Stimulated activated CD4-positive, alpha-beta T cell treated with anti-CD3 and anti-CD28 coated beads, Interleukin-12 subunit alpha, Interleukin-12 subunit beta, amount 100 ng/mL, for 48 hours (primary cell): ENCODE data around the gene ANAPC7.
A peak's percentile ranks its signal among the peaks of the same experiment; 100 is the strongest.
"Not testable (repeated sequence)": the region's sequence is repeated elsewhere in the genome, so short reads cannot be mapped to it uniquely, and the experiment has no call there.

Source experiments
- DNase-seq, 3 donors: peaks; one replicate each; pipeline ENCODE4 v3.0.0-alpha.2; 2020; ENCODE audit warnings: low read depth in 2 of 3, low spot score in 1 of 3

ANAPC7 gene

DNA sequence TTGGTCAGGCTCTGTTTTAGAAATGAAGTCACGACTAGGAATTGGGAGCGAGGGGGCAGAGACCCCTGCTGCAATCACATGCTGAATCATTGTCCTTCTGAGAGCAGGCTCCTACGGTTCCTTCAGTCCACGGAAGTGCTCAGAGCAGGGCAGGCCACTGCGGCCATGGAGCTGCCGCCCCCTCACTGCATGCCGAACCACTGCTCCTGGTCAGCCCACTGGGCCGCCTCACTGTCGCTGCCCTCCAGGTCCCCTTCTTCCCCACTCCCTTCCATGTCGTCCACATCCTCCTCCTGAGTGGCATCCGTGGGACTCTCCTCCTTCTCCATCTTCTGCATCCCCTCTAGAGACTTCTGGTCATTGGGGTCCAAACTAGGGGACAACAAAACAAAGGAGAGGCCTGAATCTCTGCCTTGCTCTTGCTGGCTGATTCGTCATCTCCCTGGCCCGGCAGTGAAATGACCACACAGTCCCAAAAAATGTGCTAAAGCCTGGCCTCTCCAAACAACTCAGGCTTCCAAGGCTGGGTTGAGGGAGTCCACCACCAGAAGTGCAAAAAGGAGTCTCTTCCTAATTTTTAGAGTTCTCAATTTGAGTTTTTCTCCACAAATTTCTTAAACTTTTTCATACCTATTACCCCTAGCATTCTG is 29.4 kb downstream of the ANAPC7 start:
- DNase-seq: no peak

DNA sequence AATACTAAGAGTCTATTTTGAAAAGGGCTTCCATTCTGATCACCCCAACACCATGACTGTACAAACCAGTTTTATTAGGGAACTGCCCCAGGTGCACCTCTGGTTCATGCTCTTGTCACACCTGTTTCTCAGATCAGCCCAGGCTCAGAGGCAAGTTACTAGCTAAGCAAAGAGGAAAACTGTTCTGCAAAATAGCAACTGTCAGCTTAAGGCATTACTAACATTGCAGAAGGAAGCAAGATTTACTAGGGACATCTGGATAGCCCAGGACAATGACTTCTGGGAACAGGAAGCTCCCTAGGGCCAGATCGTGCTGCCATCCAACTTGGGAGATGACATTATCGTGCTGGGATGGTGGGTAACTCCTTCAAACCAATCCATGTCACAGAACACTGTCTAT is 30.1 kb downstream of the ANAPC7 start:
- no peak for DNase-seq

- no peak for DNase-seq
Observed at GRCh38 chr12:110373025-110373424, 30.5 kb downstream of the ANAPC7 start.

DNA sequence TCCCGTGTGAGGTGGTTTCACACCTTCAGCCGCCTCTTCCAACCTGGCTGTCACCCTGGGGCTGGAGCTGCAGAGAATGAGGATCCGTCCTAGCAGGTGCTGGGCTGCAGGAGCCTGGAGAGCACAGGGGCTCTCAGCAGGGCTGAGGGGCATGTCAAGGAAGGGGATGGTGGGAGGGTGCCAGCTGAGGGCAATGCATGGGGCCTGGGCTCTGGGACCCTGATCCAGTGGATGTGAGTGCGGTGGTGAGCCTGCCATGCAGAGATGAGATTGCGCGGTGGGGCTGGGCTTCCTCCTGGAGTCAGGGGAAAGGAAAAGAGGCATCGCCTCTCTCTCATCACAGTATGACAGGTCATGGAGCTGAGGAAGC is 31.5 kb downstream of the ANAPC7 start:
- no peak for DNase-seq

- no peak for DNase-seq
Observed at GRCh38 chr12:110371408-110372055, 32.0 kb downstream of the ANAPC7 start.

DNA sequence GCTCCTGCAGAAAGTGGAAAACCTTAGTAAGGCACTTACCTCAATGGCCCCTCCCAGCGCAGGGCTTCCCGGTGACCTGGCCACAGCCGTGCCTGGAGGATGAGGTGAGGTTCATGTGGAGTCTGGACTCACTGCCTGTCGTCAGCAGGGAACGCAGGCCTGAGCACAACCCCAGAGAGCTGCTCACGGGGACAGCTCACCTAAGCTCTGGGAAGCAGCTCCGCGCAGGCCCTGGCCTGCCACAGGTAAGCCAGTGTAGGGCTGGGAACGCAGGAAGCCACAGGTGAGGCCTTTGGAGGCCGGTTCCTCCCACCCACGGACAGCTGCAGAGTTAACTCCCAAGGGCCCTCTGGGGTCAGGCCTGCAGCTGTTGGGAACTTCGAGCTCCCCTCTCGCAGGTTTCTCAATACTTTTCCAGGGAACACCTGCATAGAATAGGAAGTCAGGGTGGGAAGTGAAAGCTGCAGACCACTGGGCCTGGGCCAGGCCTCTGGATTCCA is 32.7 kb downstream of the ANAPC7 start:
- DNase-seq: no peak

GRCh38 chr12:110369992-110370391 is 33.5 kb downstream of the ANAPC7 start:
- no peak for DNase-seq

GRCh38 chr12:110367181-110367864 is 36.2 kb downstream of the ANAPC7 start:
- no peak for DNase-seq

DNA sequence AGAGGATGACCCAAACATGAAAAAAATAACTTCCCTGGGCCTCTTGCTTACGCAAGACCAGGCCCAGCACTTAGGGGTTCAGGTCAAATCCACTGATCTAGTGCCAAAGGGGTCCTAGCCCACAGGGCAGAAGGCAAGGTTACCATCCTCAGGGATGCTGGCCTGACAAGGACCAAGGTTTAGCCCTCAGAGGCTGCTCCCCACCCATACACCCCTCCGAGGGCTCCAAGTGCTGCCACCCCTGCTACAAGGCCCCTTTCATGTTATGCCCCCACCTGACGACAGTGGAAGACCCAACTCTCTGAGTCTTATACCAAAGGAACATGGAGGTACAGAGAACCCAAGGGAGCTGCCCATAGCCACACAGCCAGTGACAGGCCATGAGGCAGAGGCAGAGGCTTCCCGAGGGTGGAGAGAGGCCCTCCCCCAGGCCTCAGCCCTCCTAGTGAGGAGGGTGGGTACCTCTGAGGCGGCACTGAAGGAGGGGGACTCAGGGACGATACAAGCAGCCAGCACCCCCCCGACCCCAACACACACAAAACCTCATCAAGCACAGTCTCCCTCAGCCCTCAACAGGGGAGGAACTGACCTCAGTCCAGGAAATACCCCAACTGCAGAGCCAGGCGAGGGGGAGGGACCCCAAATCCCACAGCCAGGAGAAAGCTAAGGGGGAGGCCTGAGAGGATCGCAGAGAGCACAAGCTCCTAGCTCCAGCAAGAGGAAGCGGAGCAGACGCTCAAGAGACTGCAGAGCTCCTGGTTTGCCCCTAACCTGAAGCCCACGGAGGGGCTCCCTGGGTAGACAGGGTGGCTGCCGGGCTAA is 37.0 kb downstream of the ANAPC7 start:
- DNase-seq: no peak

- no peak for DNase-seq
Observed at GRCh38 chr12:110365489-110366320, 37.8 kb downstream of the ANAPC7 start.

GRCh38 chr12:110361216-110361615 is 42.3 kb downstream of the ANAPC7 start:
- no peak for DNase-seq

DNA sequence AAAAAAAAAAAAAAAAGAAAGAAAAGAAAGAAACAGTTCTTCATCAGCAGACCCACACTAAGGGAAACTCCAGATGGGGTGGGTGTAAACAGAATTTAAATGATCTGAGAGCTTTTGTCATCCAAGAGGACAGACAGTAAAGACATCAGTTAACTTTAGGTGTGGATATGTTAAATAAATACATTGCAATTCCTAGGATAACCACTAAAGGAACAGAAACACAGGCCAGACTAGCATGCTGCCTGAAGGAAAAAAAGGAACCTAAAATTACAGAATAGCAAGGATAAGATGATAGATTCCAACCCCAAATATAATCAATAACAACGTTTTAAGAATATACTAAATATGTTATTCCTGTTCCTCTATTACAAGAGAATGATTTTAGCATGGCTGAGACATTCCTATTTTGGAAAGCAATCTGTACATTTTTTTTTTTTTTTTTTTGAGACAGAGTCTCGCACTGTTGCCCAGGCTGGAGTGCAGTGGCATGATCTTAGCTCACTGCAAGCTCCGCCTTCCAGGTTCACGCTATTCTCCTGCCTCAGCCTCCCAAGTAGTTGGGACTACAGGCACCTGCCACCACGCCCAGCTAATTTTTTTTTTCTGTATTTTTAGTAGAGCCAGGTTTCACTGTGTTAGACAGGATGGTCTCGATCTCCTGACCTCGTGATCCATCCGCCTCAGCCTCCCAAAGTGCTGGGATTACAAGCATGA is 45.0 kb downstream of the ANAPC7 start:
- DNase-seq: not testable (repeated sequence)

GRCh38 chr12:110355073-110355472 is 48.4 kb downstream of the ANAPC7 start:
- no peak for DNase-seq

GRCh38 chr12:110354172-110354780 is 49.2 kb downstream of the ANAPC7 start:
- DNase-seq: no peak

DNA sequence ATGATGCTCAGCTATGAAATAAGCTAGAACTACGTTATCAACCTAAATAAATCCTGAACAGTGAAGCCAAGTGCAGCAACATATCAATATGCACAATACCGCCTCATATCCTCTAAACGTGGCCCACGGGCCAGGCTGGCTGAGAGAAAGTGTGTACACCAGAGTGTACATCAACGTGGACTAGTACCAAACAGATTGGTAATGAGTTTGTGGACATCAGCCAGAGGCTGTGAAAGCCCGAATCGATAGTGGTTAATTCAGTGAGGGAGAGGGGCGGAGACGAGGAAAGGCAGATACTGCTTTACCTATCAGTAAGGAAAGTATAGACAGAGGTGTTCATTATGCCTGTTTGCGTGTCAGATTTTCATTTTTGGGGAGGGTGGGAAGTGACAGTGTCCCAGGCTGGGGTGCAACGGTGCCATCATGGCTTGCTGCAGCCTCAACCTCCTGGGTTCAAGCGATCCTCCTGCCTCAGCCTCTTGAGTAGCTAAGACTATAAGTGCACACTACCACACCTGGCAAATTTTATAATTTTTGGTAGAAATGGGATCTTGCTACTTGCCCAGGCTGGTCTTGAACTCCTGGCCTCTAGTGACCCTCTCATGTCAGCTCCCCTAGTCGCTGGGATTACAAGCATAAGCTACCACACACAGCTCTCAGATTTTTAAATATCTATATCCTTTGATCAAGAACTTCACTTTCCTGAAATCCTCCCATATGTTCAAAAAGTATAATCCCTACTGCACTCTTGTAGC is 50.1 kb downstream of the ANAPC7 start:
- no peak for DNase-seq

DNA sequence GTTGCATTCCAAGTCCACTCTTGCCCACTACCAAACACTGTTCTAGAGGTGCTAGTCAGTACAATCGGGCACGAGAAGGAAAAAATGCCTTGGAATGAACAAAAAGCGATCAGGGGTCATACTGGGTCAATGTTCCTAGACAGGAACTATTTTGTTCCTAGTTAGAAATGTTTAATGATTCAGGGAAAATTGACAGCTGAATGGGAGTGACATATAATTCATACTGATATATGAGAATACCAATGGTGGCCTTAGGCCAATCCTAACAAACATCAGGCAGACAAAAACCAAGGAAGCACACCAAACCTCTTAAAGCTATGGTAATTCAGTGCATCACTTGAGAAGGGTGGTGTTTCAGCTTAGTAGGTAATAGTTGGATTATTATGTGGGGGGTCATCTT is 51.1 kb downstream of the ANAPC7 start:
- DNase-seq: no peak

- no peak for DNase-seq
Observed at GRCh38 chr12:110351119-110351518, 52.4 kb downstream of the ANAPC7 start.

- peak in 1 of 3 donors; percentile 20 for DNase-seq
Observed at GRCh38 chr12:110349514-110350151, 53.9 kb downstream of the ANAPC7 start.
